ENCODE data around the gene SLC19A1.

DNA sequence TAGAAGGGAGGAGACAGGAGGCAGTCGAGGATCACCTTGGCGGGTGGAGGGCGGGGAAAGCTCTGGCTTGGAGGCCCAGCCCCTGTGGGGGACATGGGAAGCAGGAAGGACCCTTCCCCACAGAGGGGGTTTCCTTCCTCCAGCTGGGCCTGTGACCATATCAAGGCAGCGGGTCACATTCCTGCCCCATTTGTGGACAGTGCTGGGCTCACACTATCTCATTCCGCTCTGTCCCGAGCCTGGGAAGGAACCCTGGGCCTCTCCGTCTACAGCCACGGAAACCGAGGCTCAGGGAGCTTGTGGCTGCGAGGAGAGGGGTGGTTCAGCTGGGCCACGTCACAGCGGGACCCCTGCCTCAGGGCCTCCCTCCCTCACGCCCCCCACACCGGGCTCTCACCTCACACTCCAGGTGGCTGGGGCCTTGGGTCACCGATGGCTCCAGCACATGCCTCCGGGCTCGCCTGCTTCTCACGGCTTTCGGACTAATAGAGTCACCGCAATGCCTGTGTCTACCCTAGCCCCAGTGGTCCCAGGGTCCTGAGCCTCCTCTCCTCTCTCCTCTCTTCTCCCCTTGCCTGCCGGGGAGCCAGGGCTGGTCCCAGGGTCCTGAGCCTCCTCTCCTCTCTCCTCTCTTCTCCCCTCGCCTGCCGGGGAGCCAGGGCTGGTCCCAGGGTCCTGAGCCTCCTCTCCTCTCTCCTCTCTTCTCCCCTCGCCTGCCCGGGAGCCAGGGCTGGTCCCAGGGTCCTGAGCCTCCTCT lies 56.4 kb downstream of the SLC19A1 start:
- TF ChIP-seq, protein P1, sequence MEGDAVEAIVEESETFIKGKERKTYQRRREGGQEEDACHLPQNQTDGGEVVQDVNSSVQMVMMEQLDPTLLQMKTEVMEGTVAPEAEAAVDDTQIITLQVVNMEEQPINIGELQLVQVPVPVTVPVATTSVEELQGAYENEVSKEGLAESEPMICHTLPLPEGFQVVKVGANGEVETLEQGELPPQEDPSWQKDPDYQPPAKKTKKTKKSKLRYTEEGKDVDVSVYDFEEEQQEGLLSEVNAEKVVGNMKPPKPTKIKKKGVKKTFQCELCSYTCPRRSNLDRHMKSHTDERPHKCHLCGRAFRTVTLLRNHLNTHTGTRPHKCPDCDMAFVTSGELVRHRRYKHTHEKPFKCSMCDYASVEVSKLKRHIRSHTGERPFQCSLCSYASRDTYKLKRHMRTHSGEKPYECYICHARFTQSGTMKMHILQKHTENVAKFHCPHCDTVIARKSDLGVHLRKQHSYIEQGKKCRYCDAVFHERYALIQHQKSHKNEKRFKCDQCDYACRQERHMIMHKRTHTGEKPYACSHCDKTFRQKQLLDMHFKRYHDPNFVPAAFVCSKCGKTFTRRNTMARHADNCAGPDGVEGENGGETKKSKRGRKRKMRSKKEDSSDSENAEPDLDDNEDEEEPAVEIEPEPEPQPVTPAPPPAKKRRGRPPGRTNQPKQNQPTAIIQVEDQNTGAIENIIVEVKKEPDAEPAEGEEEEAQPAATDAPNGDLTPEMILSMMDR (conservative IDR thresholded peaks at IDR 0.05 in 1 of 2, IDR thresholded peaks at IDR 0.05 in 1 of 2; ENCODE audit: low read depth in 1 of 2, low read length in 2 of 2): no peak
- no peak for TF ChIP-seq EZH2 (IDR thresholded peaks at IDR 0.05; ENCODE audit: low read length, missing control alignments)
